GM10248 (cell line): ENCODE data around the gene TNIK.

Experiments used
- CTCF ChIA-PET: fragments of 300-600 bp; sonication (Branson Sonifier 250); formaldehyde crosslinking; extraction: SDS; loops from one replicate; lab custom pipeline; 2021; ENCODE audit warnings: antibody characterized with exemption; lab: Yijun Ruan, JAX
- POLR2A ChIA-PET: fragments of 350-650 bp; sonication (Branson Sonifier 250); formaldehyde crosslinking; extraction: SDS; loops from one replicate; lab custom pipeline; 2020; ENCODE audit warnings: antibody characterized with exemption; lab: Yijun Ruan, JAX
- DNase-seq: peaks from one replicate; pipeline ENCODE4 v3.0.0; 2012; ENCODE audit errors: extremely low spot score
- TF ChIP-seq, protein P1 (sequence below): IDR thresholded peaks from 2 replicates; pipeline ENCODE4 v1.5.1; 2012; ENCODE audit warnings: mild to moderate bottlenecking, low read depth; ENCODE audit errors: extremely low read depth, missing control alignments, control extremely low read depth

The TNIK gene

GRCh38 chr3:171149526-171150116, 310.6 kb downstream of the TNIK start:
- ChIA-PET POLR2A (no interaction called here), CTCF (interaction anchor here (1.7 to 2.4 kb wide), 2 partner anchors 8 to 28 kb away, joined by 5 to 7 read pairs; no protein-coding TSS in a partner anchor)
- TF ChIP-seq, protein P1, sequence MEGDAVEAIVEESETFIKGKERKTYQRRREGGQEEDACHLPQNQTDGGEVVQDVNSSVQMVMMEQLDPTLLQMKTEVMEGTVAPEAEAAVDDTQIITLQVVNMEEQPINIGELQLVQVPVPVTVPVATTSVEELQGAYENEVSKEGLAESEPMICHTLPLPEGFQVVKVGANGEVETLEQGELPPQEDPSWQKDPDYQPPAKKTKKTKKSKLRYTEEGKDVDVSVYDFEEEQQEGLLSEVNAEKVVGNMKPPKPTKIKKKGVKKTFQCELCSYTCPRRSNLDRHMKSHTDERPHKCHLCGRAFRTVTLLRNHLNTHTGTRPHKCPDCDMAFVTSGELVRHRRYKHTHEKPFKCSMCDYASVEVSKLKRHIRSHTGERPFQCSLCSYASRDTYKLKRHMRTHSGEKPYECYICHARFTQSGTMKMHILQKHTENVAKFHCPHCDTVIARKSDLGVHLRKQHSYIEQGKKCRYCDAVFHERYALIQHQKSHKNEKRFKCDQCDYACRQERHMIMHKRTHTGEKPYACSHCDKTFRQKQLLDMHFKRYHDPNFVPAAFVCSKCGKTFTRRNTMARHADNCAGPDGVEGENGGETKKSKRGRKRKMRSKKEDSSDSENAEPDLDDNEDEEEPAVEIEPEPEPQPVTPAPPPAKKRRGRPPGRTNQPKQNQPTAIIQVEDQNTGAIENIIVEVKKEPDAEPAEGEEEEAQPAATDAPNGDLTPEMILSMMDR = no peak
- DNase-seq = no peak

GRCh38 chr3:171145798-171146197, 314.4 kb downstream of the TNIK start:
- DNase-seq = no peak
- TF ChIP-seq, protein P1 = no peak
- ChIA-PET CTCF (interaction anchor here (1.2 kb wide), 1 partner anchor 17 kb away, joined by 3 read pairs; no protein-coding TSS in a partner anchor), POLR2A (no interaction called here)

DNA sequence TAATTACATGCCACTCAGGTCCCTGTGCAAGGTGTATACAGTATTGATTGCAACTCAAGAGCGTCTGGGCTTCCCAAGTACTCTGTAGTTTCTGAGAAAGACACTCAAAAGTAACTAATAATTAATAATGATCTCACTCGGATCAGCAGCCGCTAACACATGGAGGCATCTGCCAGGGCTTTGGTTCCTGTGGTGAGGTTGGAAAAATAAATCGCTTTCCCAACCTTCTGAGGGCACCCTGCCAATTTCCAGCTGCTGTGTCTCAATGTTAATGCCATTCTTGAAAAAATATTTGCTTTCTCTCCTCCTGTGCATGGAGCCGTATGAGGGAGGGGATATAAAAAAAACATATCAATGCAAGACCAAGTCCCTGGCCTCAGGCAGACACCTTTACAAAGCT, 317.2 kb downstream of the TNIK start:
- CTCF ChIA-PET = interaction anchor here (1.0 to 3.0 kb wide), 6 partner anchors 8 to 423 kb away, joined by 3 to 8 read pairs (median 4); no protein-coding TSS in a partner anchor
- TF ChIP-seq, protein P1 = no peak
- DNase-seq = no peak
- POLR2A ChIA-PET = no interaction called here

- DNase-seq = no peak
- TF ChIP-seq, protein P1 = no peak
- ChIA-PET CTCF (interaction anchor here (1.2 to 2.1 kb wide), 3 partner anchors 10 to 23 kb away, joined by 3 to 6 read pairs (median 4); no protein-coding TSS in a partner anchor), POLR2A (no interaction called here)
These were observed 320.0 kb downstream of the TNIK start for GRCh38 chr3:171140246-171140645.

DNA sequence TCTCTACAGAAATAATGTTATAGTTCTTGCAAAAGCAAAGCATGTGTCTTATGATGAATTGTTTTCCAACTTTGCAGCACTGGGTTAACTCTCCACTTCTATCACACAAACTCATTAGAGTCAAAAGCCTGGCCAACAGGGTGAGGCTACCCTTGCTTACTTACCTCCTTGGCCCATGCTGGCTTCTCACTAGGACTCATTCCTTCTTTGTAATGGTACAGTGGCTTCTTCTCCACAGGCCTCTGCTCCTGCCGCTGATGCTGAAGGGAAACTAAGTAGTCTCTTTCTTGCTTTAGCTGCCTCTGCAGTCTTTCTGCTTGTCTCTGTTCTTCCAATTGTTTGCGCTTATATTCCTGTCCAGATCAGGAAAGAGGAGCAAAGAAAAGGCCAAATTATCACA, 322.2 kb downstream of the TNIK start:
- ChIA-PET POLR2A (no interaction called here), CTCF (interaction anchor here (1.2 to 2.1 kb wide), 2 partner anchors 8 to 10 kb away, joined by 4 to 6 read pairs; no protein-coding TSS in a partner anchor)
- no peak for DNase-seq
- TF ChIP-seq, protein P1 = no peak

GRCh38 chr3:171135549-171135948, 324.7 kb downstream of the TNIK start:
- ChIA-PET CTCF (interaction anchor here (1.2 to 1.7 kb wide), 2 partner anchors 10 to 27 kb away, joined by 4 to 5 read pairs; no protein-coding TSS in a partner anchor), POLR2A (no interaction called here)
- DNase-seq = no peak
- TF ChIP-seq, protein P1 = no peak
